GM19025 (cell line): ENCODE results near the gene LRRC8C.
A peak's percentile ranks its signal among the peaks of the same experiment; 100 is the strongest.

ENCODE experiments used
- ATAC-seq: cut with Tn5 transposase; IDR thresholded peaks from one replicate; pipeline ENCODE4 v1.9.1; 2021; ENCODE audit warnings: mild to moderate bottlenecking, low read depth, moderate library complexity; ENCODE audit not compliant: unreplicated experiment

The LRRC8C gene

DNA sequence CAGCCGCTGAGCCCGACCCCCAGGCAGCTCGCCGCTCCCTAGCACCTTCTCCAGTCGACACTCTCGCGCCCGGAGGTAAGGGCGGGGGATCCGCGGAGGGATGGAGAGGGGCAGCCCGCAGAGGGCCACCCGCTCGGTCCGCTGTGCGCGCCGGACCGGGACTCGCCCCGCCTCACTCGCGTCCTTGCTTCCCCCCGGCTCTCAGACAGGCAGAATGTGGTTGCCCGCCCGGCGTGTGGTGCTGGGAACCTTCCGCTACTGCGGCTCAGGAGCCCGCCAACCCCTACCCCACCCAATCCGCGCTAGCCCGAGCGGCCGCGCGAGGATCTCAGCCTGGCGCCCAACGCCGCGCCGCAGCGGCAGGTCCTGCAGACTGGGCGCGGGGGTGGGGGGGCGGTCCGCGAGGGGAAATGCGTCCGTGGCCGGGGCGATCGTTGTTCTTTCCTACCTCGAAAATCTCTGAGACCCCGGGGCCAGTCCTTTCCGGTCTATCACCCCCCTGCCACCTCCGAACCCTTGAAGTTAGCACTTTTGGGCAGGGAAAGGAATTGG lies 404 bp downstream of the LRRC8C start:
- peak; percentile 36 for ATAC-seq

DNA sequence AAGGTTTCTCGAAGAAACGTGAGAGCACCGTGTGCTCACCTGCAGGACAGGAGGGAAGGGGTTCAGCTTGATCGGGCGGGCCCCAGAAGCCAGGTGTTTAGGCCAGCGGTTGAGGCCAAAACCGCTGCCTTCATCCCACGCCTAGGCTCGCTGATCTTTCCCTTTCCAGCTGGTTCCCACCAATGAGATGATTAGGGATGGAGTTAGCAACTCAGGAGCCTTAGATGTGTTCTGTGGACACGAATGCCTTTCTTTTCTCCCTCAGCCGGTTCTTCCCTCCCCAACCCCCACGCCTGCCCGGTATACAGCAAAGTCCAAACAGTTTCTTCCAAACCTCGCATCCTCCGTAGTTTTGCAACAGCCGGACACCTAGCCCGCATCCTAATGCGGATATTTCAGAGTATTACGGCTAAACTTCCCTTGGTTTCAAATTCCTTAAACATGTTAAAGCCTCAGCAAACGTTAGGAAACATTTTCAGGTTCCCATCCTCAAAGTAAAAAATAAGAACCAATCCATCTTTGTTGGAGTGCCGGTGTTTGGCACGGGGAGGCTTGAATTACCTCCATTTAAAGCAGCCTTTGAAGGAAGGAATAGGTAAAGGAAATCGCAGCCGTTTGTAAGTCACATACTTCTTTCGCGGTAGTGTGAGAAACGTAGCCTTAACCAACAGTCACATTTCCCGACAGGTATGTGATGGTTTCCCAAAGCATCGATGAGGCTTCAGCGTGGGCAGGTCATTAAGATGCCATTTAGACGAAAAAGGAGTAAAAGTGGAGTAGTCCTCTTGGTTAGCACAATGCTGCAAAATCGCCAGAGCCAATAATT lies 1.1 kb downstream of the LRRC8C start:
- ATAC-seq: no peak

DNA sequence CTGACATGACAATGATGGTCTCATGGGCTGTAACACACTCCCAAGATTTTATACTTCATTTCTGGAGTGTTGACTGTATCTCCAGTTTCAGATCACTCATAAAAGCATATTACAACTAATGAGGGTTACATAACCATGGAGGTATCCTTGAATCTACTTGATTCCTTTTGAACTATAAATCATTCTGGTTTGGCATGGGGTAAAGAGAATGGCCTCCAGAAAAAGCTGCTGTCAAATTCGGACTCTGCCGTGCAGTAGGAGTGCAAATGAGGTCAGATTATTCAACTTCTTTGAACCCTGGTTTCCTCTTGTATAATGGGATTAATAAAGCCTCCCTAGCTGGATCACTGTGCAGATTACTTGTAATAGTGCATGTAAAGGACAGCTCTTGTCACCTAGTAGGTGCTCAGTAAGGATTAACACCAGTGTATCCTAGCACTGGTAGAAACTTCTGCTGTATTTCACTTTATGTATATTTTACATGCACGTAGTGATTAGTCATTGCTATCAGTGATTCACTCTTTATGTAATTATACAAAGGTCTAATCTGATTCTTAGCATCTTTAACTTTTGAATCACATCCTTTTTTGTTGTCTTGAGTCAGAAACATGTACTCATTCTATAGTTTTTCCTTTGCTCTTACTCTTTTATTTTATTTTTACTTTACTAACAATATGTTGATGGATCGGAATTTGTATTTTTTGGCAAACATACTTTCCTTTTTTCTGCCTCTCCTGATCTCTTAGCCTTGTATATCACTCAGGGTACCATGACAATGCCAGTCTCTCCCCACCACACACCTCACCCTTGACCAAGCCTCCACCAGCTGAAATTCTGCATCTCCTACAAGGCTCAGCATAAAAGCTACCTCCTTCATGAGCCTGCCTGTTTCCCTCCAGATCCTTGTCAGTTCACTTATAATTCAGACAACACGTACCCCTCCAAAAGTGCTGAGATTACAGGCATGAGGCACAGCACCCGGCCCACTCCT lies 3.2 kb downstream of the LRRC8C start:
- no peak for ATAC-seq

DNA sequence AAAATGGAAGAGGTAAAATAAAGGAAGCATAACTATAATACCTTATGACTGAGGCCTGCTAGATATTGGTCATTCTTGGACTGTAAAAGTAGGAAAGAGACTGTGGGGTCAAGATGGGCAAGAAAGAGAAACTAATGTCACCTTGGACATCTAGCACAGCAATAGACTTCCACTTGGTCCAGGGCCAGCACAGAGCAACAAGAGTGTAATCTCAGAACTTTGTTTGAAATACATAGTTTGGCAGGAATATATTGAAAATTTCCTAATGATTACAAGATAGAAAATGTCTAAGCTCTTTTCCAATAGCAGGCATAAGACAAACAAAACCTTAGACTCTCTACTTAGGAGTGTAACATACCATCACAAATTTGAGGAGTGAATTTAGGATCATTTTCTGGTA lies 4.6 kb downstream of the LRRC8C start:
- no peak for ATAC-seq

DNA sequence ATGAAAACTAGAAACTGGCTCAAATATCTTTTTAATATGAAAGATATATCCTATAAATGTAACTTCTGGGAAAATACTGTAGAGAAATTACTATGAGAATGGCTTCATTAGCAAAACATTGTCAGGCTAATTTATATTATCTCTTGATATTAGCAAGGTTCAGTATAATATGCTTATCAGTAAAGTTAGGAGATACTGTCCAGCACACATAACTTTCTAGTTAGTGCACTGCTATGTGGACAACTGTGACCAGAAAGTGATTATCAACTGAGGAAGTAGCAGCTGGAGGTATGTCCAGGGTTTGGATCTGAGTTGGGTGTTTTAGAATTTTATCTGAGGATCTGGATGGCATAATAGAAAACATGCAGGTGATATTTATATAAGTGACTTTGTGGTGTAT lies 7.5 kb downstream of the LRRC8C start:
- no peak for ATAC-seq

DNA sequence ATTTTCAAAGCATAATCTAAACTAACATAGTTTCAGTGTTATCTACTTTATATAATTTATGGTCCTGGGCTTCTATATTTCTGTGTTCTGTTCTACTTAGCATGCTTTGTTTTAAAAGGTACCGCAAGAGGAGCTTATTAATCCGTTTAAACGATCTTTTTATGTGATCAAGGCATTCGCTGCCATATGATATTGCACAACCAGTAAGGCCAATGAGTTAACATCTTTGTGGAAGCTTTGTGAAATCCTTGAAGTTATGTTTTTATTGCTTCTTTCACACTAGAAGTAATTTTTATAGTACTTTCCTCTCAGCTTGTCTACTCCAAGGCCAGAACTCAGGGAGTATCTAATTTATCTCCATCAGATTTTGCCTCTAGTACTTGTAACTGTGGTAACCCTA lies 8.9 kb downstream of the LRRC8C start:
- no peak for ATAC-seq

DNA sequence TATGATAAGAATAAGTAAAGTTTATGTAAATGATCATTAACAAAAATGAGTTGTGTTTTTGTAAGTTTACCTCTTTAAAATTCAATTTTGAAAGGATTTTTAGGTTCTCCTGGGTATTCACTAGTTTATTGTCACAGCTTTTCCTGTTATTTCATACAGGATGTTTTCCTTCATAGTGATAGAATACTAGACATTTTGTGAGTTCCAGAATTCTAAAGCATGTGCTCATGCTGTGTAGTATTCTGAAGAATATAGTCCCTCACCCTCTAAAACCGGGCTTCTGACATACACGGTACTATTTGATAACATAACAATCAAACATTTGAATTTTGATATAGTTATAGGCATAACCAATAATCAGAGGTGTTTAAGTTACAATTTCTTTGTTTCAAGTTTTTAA lies 10.7 kb downstream of the LRRC8C start:
- ATAC-seq: no peak

DNA sequence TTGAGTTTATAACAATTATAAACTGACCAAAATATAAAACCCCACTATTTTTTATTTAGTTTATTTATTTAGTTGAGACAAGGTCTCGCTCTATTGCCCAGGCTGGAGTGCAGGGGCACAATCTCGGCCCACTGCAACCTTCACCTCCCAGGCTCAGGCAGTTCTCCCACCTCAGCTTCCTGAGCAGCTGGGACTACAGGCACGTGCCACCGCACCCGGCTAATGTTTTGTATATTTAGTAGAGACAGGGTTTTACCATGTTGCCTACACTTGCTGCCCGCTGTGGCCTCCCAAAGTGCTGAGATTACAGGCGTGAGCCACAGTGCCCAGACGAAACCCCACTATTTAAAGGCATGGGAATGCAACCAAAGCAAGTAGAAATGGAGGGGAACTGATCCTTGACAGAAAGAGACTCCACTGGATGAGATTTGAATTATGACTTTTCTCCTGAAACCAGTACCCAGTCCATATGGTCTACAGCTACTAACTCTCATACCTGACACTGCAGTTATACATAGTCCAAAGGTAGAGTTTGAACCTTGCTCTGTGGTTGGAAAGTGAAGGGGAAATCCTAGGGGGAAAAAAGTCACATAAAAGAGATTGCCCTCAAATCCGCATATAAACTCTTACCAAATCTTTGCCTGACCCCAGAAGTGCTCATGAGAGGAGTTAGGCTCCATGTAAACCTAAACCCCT lies 11.3 kb downstream of the LRRC8C start:
- ATAC-seq: no peak

DNA sequence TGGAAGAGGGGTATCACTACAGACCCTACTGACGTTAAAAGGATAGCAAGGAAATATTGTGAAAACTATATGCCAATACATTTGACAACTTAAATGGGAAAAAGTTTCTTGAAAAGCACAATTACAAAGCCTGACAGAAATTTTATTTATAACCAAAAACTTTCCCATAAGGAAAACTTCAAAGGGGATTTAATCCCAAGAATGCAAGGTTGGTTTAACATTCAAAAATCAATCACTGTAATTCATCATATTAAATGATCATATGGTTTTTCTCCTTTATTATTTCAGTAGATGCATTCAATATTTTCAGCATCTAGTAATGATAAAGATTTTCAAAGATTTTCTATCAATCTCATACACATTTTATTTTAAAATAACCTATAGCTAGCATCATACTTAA lies 13.3 kb downstream of the LRRC8C start:
- ATAC-seq: no peak

DNA sequence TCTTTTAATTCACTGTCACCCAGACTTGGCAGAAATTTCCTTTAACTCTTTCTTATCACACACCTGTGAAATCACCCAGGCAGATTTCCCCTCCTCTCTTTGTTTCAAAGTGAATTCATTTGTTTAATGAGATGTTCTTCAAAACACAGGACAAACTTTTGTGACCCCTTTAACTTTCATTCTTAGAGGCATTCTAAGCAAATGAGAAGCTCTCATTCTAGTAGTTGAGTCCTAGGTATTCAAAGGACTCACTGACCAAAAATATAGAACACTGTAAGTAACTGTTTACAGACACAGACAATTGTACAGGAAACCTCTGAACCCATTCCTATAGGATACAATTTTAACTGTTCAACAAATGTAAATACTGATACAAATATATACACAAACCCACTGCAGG lies 16.9 kb downstream of the LRRC8C start:
- ATAC-seq: no peak

DNA sequence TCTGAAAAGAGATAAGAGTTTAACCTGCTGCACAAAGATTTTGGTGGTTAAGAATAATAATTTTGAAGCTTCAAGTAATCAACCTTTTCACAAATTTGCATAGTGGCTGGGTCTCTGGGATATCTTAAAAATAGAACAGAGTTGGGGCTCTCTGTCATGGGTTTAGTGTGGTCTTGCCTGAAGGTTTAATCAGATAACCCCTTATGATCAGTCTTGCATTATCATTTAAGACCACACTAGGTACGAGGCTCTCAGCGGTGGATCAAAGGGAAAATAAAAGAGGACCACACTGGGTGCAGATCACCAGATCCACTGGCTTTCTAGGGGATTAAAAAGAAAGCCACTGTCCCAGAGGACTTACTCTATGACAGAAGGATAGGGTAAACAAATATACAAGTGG lies 19.5 kb downstream of the LRRC8C start:
- no peak for ATAC-seq

DNA sequence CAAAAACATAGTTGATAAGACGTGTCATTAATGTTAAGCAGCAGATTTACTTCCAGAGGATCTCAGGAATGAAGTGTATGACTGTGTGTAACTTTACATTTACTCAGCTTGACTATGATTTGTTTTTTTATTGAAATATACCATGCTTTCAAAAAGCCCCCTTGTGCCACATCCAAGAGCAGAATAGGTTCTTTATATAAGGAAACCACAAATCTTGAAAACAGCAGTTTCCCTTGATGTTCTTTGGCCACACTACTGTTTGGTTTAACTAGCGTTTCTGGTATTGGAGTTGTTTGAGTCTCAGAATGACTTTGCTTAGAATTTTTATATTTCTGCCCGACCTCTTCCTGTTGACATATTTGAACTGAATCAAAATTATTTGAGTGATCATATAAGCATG lies 25.0 kb downstream of the LRRC8C start:
- peak; percentile 46 for ATAC-seq

DNA sequence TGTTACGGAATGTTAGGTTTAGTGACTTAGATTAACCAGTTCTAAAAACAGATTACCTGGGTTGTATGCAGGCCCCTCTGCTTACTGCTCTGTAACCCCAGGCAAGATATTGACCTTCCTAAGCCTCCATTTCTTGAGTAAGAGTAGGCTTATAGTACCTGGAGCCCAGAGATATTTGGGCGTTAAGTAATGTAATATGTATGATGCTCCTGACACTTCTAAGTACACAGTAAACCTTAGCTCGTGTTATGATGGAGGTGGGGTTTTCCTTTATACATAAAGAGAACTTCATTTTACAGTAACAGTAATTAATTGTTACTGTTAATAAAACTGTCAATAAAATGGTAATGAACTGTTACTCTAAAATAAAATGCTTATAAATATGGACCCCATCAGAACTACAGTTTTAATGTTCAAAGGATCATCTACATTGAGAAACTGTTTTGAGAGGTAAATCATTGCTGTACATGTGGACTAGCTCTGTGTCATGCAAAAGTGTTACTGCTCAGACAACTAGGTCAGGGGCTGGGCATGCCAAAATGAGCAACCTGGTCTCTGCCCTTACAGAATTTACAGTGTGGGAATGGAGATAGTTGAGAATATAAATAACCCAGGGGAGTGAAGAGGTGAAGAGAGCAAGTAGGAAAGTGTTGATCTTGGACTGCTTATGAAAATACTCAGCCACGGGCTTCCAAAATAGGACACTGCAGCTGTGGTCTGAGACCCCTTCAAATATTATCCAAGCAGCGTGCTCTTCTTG lies 26.6 kb downstream of the LRRC8C start:
- ATAC-seq: no peak

DNA sequence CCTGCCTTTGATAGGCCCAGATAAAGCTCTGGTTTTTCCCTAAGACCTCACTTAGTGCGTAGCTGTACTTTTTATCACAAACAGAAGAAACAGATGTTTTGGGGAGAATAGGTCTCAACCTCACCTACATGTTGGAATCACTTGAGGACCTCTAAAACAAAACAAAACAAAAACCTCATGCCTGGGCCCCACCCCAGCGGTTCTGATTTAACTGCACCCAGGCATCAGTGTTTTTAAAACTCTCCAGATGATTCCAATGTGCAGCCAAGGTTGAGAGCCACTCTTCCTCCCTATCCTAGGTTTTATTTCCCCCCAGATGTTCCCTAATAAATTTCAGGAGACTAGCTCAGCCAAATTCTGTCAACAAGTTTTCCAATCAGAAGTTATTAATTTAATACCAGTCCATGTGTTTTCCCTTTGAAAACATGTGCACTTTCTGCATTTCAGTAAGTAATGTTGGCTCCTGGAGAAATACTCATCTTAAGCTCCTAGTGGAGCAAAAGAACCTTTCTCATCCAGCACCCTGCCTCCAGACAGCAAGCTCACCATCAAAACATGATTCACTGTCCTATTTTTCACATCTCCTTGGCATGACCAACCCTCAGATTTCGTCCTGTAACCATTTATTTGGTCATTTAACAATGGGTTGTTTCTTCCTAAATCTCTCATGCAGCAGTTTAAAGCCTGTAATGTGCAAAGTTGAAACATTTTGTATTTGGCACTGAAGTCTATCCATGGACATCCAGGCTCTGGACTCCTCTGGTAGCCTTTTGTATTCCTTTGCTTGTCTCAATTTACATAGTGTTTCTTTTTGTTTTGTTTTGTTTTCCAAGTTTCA lies 27.5 kb downstream of the LRRC8C start:
- ATAC-seq: no peak

DNA sequence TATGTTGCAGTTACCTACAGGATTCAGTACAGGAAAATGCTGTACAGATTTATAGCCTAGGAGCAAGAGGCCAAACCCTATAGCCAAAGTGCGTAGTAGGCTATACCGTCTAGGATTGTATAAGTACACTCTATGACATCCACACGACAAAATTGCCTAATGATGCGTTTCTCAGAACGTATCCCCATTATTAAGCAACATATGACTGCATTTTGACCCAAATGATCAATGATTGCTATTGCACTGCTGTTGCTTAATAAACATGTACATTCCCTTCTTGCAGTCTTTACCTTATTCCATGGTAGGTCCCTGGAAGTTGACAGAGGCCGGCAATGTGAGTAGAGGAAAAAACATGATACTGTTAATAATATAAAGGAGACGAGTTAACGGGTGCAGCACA lies 33.0 kb downstream of the LRRC8C start:
- no peak for ATAC-seq

DNA sequence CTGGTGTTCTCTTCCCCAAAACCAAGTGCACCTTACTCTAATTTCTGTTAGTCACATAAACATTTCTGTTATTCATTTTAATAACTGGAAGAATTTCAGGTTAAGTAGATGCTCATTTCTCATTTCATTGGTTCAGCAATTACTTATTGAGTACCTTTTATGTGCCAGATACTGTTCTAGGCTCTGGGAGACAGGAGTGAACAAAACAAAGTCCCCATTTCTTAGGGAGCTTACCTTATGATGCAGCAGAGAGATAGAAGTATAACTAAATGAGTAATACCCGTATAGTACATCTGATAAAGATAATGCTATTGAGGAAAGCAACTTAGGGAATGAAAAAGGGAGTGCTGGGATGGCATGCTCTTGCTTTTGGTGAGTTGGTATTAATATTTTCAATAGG lies 33.7 kb downstream of the LRRC8C start:
- ATAC-seq: no peak

DNA sequence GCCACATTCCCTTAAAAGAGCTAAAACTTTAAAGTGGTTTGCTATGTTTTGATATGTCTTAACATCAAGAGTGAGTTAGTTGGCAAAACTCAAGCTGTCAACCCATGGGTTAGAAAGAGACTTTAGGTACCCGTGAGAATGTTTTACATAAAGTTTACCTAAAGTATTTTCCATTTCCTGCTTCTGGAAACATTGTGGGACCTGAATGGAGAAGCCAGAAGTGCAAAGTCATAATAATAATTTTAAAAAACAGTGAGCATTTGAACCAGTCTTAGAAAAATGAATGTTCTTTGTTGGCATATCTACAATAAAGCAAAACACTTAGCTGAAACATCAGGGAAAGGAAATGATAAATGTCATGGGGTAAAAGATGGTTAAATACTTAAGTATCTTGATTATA lies 34.8 kb downstream of the LRRC8C start:
- no peak for ATAC-seq

DNA sequence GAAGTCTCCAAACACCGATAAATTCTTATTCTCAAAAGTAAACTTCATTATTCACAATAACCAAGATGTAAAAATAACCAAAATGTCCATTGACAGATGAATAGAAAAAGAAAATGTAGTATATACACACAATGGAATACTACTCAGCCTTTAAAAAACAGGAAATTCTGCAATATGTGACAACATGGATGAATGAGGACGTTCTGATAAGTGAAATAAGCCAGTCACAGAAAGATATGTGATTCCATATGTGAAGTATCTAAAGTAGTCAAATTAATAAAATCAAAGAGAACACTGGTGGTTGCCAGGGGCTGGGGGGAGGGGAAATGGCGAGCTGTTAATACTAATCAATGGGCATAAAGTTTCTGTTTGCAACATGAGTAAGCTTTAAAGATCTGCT lies 36.0 kb downstream of the LRRC8C start:
- ATAC-seq: no peak

DNA sequence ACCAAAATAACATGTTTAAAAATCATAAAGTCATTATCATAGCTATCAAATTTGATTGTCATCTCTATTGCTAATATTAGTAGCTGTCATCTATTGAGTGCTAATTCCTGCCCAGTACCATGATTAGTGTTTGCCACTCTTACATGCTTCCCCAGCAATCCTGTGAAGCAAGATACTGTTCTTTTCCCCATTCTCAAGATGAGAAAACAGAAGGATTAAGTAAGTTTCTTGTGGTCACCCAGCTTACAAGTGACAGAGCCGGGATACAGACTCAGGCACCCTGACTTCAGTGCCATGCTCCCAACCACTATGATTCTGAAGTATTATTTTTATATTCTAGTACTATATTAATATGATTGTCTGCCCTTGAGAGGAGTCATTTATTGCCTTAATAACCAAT lies 36.5 kb downstream of the LRRC8C start:
- ATAC-seq: no peak
